ENCODE measurements around the gene EEFSEC. TPM values are rescaled to one million over a fixed set of nuclear protein-coding genes. Genes with fewer than 3 reads are reported as not detected.

Gene EEFSEC
- polyA plus RNA-seq, 12 donors = 13.4 to 22.2 (median 15.3) TPM; not detected in 1

- no peak for DNase-seq
Observed at GRCh38 chr3:128240232-128240631, 87.0 kb downstream of the EEFSEC start.

- DNase-seq = no peak
Observed at GRCh38 chr3:128241741-128242140, 88.5 kb downstream of the EEFSEC start.

- no peak for DNase-seq
Observed at GRCh38 chr3:128242818-128243601, 89.7 kb downstream of the EEFSEC start.

GRCh38 chr3:128243602-128244504 lies 90.6 kb downstream of the EEFSEC start:
- no peak for DNase-seq

GRCh38 chr3:128245460-128245859 lies 92.2 kb downstream of the EEFSEC start:
- DNase-seq = no peak

GRCh38 chr3:128247666-128248409 lies 94.6 kb downstream of the EEFSEC start:
- no peak for DNase-seq

GRCh38 chr3:128252083-128252482 lies 98.8 kb downstream of the EEFSEC start:
- DNase-seq = no peak

- no peak for DNase-seq
Observed at GRCh38 chr3:128253150-128253549, 99.9 kb downstream of the EEFSEC start.

GRCh38 chr3:128254066-128254590 lies 100.8 kb downstream of the EEFSEC start:
- no peak for DNase-seq

GRCh38 chr3:128254967-128255366 lies 101.7 kb downstream of the EEFSEC start:
- no peak for DNase-seq

GRCh38 chr3:128256131-128256530 lies 102.8 kb downstream of the EEFSEC start:
- no peak for DNase-seq

- no peak for DNase-seq
Observed at GRCh38 chr3:128257632-128258031, 104.4 kb downstream of the EEFSEC start.

GRCh38 chr3:128260275-128260674 lies 107.0 kb downstream of the EEFSEC start:
- DNase-seq = no peak

- DNase-seq = no peak
Observed at GRCh38 chr3:128262457-128262856, 109.2 kb downstream of the EEFSEC start.

- DNase-seq = no peak
Observed at GRCh38 chr3:128263118-128263517, 109.8 kb downstream of the EEFSEC start.

GRCh38 chr3:128263946-128264345 lies 110.7 kb downstream of the EEFSEC start:
- DNase-seq = no peak

- no peak for DNase-seq
Observed at GRCh38 chr3:128266453-128266852, 113.2 kb downstream of the EEFSEC start.

GRCh38 chr3:128267541-128267940 lies 114.3 kb downstream of the EEFSEC start:
- no peak for DNase-seq

- no peak for DNase-seq
Observed at GRCh38 chr3:128269006-128269775, 115.9 kb downstream of the EEFSEC start.

GRCh38 chr3:128269796-128270195 lies 116.5 kb downstream of the EEFSEC start:
- DNase-seq = no peak

Data from muscle of arm (tissue), 12 donors.